Measurements from ENCODE around the gene FAM9C.

The FAM9C gene

DNA sequence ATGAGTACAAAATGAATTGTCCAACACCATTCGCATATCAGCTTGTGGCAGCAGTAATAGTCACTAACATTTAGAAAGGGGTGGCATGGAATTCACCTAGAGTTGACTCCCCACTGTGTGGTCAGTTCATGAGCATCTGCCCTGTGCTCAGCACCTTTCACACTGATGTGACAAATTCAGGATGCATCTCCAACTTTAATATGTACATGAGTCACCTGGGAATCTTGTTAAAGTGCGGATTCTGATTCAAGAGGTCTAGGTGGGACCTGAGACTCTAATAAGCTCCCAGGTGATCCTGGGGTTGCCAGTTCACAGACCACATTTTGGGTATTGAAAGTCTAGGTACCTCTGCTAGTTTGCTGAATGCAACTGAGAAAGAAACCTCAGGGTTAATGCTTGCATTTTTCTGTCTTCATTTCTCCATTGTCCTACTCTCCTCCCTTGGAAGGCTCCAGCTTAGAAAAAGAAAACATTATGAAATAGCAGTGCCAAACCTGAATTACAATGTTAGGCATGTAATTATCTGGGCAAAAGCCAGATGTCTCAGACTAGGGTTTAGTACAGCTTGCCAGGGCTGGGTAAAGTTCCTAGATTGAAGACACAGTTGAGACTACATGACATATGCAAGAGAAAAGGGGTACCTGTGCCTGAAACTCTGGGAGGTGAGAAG lies 36.8 kb downstream of the FAM9C start:
- no peak for DNase-seq (ENCODE audit: low read depth in 3 of 3)

DNA sequence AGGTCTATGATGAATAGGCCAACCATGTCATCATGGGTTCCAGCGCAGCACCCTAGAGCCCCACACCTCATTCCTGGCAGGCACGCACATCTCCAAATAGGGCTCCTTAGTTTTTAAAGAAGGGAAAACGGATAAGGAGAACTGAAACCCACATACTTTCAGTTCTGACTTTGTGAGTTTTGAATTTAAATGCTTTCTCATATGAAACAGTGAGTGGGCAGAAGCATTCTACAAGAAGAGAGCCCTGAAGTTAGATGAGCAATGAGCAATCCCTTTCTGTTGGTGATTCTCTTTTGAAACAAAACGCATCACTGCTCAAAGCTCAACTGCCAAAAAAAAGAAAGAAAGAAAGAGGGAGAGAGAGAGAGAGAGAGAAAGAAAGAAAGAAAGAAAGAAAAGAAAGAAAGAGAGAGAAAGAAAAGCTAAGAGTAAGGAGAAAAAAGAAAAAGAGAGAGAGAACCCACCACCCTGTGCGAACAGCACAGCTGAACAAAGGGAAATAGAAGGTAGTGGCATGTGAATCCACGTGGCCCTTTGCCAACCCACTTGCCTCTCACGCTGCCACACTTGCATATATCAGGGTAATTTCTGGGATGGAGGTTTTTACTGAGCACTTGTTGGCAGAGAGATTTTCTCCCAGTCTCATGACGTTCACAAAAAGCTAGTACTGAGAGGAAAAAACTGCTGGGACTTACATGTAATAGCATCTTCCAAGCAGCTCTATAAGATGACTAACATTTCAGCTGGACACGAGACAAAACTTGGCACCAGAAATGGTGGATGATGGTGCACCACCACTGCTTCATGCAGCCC lies 38.6 kb downstream of the FAM9C start:
- no peak for DNase-seq (ENCODE audit: low read depth in 3 of 3)

DNA sequence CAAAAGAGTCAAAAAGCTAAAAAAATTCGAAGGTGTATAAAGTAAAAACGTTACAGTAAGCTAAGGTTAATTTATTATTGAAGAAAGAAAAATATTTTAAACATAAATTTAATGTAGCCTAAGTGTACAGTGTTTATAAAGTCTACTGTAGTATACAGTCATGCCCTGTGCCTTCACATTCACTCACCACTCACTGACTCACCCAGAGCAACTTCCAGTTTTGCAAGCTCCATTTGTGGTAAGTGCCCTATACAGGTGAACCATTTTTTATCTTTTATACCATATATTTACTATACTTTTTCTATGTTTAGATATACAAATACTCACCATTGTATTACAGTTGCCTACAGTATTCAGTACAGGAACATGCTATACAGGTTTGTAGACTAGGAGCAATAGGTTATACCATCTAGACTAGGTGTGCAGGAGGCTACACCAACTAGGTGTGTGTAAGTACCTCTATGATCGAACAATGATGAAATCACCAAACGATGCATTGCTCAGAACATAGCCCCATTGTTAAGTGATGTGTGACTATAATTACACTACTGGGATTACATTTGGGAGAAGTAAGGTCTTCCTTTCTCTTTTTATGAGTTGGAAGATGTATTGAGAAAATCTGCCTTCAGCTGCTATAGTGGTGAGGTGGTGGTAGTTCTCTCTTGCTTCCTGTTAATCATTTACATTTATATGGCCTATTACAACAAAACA lies 42.3 kb downstream of the FAM9C start:
- DNase-seq (ENCODE audit: low read depth in 3 of 3): no peak

DNA sequence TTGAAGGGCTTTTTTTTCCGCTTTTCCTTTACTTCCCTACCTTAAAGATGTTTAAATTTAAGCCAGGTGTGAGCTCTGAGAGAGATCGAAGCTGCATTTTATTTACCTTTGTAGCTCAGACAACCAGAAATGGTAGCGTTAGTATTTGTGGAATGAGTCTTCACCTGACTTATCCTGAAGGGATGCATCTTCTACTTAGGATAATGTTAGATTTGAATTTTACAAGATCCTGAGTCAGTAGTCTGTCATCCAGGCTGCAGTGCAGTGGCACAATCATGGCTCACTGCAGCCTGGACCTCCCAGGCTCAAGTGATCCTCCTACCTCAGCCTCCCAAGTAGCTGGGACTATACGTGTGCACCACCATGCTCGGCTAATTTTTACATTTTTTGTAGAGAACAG lies 43.3 kb downstream of the FAM9C start:
- DNase-seq (ENCODE audit: low read depth in 3 of 3): no peak

GRCh38 chrX:13000301-13000811 lies 44.1 kb downstream of the FAM9C start:
- DNase-seq (ENCODE audit: low read depth in 3 of 3): no peak

- DNase-seq (ENCODE audit: low read depth in 3 of 3): no peak
Observed at GRCh38 chrX:12999422-12999821, 45.0 kb downstream of the FAM9C start.

DNA sequence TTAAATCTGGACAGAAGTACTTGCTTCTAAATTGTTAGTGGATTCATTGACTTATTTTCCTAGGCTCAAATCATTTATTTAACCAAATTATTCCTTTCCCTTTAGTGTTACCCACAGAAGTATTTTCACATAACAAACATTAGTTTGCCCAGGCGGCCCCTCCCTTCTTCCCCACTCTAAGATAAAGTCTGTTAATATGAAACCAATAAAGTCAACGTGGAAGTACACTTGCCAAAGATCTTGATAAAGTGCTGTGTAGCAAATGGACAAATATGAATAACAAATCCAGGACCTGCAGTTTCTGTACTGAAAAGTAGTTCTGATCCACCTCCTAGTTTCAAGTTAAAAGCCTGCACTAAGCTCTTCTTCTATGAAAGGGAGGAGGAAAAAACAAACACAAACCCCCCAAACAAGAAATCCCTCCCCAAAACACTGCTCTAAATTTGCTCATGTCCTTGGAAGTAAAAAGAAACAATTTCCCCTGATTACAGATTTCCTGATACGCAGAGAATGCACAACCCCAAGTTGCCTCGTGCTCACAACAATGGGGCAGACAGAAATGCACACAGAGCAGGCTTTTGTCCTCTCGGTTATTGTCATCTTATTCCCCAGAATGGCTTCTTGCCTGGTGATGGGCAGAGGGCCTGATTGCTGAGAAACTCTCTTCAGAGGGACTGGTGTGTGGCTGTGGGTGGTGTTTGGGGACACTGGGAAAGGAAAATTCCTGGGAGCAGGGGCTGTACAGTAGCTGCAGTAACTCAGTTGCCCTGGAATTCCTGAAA lies 46.3 kb downstream of the FAM9C start:
- no peak for DNase-seq (ENCODE audit: low read depth in 3 of 3)

DNA sequence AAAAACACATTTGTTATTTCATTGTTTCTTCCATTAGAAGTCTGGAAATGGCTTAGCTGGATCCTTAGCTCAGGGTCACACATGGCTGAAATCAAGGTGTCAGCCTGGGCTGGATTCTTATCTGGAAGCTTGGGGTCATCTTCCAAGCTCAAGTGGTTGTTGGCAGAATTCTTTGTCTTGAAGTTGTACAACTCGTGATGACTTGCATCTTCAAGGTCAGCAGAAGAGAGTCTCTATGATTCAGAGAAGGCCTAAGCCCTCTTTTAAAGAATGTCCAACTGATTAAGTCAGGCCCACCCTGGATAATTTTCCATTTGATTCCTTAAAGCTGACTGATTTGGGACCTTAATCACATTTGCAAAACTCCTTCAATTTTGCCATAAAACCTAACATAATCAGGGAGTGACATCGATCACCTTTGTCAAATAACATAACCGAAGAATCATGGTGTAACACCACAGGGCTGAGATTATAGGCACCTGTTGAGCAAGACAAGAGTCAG lies 47.4 kb downstream of the FAM9C start:
- no peak for DNase-seq (ENCODE audit: low read depth in 3 of 3)

GRCh38 chrX:12994321-12994720 lies 50.1 kb downstream of the FAM9C start:
- DNase-seq (ENCODE audit: low read depth in 3 of 3): no peak

DNA sequence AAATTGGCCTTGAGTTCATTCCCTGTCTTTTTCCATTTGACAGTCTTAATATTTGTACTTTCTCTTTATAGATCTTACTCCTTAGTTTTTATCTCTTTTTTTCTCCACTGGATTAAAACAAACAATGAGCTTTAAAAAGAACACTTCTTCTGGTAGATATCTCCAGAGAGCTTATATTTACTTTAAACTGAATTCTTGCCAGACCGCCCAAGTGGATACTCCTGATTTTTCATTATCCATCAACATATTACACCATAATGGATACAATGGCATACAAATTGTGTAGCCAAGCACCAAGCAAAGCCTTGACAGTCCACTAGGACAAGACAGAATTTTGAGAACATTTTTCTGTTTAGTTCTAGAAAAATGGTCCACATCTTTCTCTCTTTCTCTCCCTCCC lies 50.6 kb downstream of the FAM9C start:
- no peak for DNase-seq (ENCODE audit: low read depth in 3 of 3)

DNA sequence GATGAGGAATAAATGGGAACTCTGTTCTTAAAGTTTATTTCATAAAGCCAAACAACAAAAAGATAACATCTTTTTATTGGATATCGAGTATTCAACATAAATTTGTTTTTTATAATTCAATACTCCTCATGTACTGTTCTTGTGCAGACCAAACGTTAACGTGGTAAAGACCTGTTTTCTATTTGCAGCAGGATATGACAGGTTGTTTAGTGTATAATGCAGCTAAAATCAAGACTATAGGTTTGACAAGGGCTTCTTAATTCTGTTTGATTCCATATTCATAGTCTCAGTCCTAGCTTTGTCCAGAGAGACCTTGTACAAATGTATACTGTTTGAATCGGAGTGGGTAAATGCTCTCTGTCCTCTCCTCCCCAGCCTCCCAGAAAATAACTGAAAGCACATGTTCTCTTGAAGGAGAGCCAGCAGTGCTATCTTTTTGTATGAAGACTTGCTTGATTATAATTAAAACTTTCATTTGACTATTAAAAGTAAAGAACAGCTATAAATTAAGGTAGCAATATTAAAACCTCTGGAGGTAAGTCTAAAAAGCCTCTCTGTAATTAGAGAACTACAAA lies 51.8 kb downstream of the FAM9C start:
- no peak for DNase-seq (ENCODE audit: low read depth in 3 of 3)

DNA sequence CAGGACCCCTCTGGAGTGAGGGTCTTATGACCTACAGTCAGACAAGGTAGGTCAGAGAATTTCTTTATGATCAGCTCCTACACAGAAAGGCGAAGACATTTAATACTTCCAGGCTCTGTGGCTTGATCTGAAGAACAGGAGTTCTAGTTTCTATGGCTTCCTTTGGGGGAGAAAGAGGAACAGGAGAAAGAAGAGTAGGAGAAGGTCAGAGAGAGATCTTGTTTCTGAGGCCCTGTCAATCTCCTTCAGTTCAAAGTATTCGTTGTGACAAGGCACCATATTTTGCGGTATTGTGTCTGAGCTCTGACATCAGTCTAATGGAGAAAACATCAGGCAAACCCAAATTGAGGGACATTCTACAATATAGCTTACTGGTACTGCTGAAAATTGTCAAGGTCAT lies 52.8 kb downstream of the FAM9C start:
- DNase-seq (ENCODE audit: low read depth in 3 of 3): no peak

GRCh38 chrX:12989461-12989860 lies 55.0 kb downstream of the FAM9C start:
- DNase-seq (ENCODE audit: low read depth in 3 of 3): no peak

GRCh38 chrX:12988797-12989196 lies 55.6 kb downstream of the FAM9C start:
- DNase-seq (ENCODE audit: low read depth in 3 of 3): no peak

DNA sequence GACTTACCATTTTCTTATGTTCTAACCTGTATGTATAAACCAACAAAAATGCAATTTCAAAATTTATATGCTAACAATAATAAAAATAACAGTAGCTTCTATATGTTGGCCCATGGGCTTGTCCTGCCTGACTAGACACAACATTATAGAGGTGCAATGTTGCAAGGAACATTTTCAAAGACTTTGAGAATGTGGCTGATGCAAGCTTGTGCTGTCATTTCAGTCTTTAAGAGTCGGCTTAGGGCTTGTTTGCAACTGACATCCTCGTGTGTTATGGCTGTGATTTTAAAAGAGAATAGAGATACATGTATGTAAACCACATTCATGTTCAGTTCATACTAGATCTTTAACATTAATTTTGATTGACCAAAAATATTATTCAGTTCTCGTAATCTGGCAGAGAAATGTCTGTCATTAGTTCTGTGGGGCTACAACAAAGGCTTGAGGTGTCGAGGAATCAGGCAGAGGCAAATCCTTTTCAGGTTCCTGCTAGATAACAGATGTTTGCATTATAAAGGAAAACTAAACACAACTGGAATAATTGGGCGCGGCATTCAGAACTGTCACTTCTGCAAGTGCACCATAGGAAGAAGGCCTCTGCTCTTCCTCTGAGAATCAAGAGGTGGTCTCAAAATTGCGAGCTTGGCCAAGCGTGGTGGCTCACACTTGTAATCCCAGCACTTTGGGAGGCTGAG lies 56.4 kb downstream of the FAM9C start:
- DNase-seq (ENCODE audit: low read depth in 3 of 3): no peak

DNA sequence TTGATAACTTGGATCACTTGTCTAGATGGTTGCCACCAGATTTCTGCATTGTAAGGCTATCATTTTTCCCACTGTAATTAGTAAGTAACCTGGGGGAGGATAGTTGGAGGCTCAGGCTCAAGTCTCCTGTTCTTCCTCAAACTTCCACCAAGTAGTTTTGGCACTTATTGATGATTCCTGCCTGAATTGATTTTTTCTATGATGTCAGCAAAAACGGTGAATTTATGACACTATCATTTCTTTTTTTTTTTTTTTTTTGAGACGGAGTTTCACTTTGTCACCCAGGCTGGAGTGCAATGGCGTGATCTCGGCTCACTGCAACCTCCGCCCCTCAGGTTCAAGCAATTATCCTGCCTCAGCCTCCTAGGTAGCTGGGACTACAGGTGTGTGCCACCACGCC lies 57.1 kb downstream of the FAM9C start:
- no peak for DNase-seq (ENCODE audit: low read depth in 3 of 3)

- DNase-seq (ENCODE audit: low read depth in 3 of 3): no peak
Observed at GRCh38 chrX:12986886-12987285, 57.5 kb downstream of the FAM9C start.

DNA sequence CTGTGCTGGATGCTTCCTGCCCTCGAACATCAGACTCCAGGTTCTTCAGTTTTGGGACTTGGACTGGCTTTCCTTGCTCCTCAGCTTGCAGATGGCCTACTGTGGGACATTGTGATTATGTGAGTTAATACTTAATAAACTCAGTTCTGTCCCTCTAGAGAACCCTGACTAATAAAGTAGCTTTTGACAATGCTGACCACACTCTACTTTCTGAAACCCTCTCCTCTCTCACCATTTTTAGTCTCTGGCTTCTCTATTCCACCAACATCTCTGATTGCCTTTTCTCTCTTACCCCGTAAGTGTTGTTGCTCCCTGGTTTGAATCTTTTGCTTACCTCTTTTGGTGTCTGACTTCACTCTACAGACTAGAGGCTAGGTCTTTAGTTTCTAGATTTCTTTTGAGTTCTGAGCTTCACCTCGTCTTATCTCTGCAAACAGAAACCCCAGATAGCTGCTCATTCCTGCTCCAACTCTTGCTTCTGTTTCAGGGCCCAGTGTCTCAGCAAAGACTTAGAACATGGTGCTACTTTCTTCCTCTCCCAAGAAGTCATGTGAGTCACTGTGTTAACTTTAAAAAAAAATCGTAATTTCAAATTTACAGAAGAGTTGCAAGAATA lies 58.1 kb downstream of the FAM9C start:
- DNase-seq (ENCODE audit: low read depth in 3 of 3): no peak

Data from stimulated activated CD4-positive, alpha-beta T cell treated with anti-CD3 and anti-CD28 coated beads, TNF-alpha, amount 100 ng/mL, for 48 hours (primary cell).